HCT116 (cell line): ENCODE data around the gene EIF4E2. TPM values are rescaled to one million over a fixed set of nuclear protein-coding genes. Genes with fewer than 3 reads are reported as not detected.
A peak's percentile ranks its signal among the peaks of the same experiment; 100 is the strongest.

ENCODE experiments used
- ATAC-seq: fragments of 200-7000 bp; cut with Tn5 transposase; 2 replicates; pipeline ENCODE4 v1.9.1; 2020; ENCODE audit warnings: mild to moderate bottlenecking, moderate library complexity
- BruUV-seq: library from RNA; stranded (reverse); fragments of 400-500 nt; replicated peaks from 2 replicates; lab custom pipeline; 2021; lab: Mats Ljungman, UMichigan
- CTCF ChIA-PET: fragments of 300-600 bp; sonication (Branson Sonifier 250); formaldehyde crosslinking; loops from one replicate; lab custom pipeline; 2021; ENCODE audit warnings: antibody characterized with exemption; lab: Charles Lee
- POLR2A ChIA-PET: fragments of 300-600, 350-600 bp; sonication (Branson Sonifier 250); formaldehyde crosslinking; loops from one replicate; lab custom pipeline; 2021; ENCODE audit warnings: antibody characterized with exemption; lab: Charles Lee
- RAD21 ChIA-PET, 2 experiments: fragments of 300-600 bp; sonication (Branson Sonifier 250); formaldehyde crosslinking; loops; one replicate each; lab custom pipeline; 2023; ENCODE audit warnings: low total read pairs in 2 of 2; ENCODE audit not compliant: uncharacterized antibody in 2 of 2, unreplicated experiment in 2 of 2, low non-redundant PET in 1 of 2; lab: Charles Lee
- DNase-seq: peaks from one replicate; pipeline ENCODE4 v3.0.0-alpha.2; 2010; ENCODE audit warnings: low read depth, low spot score
- H2AFZ ChIP-seq: fragments of 200-600 bp; shearing (Covaris generic), sonication (generic); 2 replicates; pipeline ENCODE4 v1.6.1; 2017; ENCODE audit warnings: low read depth, mixed run types, mixed read lengths, antibody characterized with exemption, low read length; ENCODE audit not compliant: poor library complexity, severe bottlenecking
- H3K27ac ChIP-seq: 2 replicates; pipeline ENCODE4 v1.5.1; 2012; ENCODE audit warnings: low read depth, low read length
- H3K27me3 ChIP-seq: fragments of 200-600 bp; sonication (generic); 2 replicates; pipeline ENCODE4 v1.6.1; 2016; ENCODE audit warnings: mixed run types, low read length, mixed read lengths; ENCODE audit not compliant: insufficient read depth
- H3K36me3 ChIP-seq, 2 experiments: fragments of 200-500 bp in 1 of 2; fragments of 200-600 bp in 1 of 2; sonication (Bioruptor generic) in 1 of 2; sonication (generic) in 1 of 2; 2 replicates each; pipeline versions ENCODE4 v1.5.1 to v1.6.1; 2014 to 2016; ENCODE audit warnings: low read length in 2 of 2, inconsistent platforms in 1 of 2, mixed read lengths in 1 of 2, mixed run types in 1 of 2; ENCODE audit not compliant: insufficient read depth in 2 of 2, control insufficient read depth in 1 of 2
- H3K4me1 ChIP-seq, 2 experiments: fragments of 200-600 bp in 1 of 2; sonication (generic) in 1 of 2; 2 replicates each; pipeline versions ENCODE4 v1.5.1 to v1.6.1; 2012 to 2017; ENCODE audit warnings: low read length in 2 of 2, inconsistent platforms in 1 of 2, mild to moderate bottlenecking in 1 of 2, mixed read lengths in 1 of 2, mixed run types in 1 of 2, moderate library complexity in 1 of 2; ENCODE audit not compliant: insufficient read depth in 2 of 2, control insufficient read depth in 1 of 2
- H3K4me2 ChIP-seq: fragments of 200-600 bp; sonication (generic); 2 replicates; pipeline ENCODE4 v1.6.1; 2017; ENCODE audit warnings: mixed run types, low read length, mixed read lengths
- H3K4me3 ChIP-seq, 2 experiments: fragments of 200-600 bp in 1 of 2; sonication (generic) in 1 of 2; replicated peaks in 1 of 2; 2 replicates each; pipeline ENCODE4 v1.5.1; 2011 to 2016; ENCODE audit warnings: low read length in 2 of 2, control low read depth in 1 of 2, low read depth in 1 of 2, mild to moderate bottlenecking in 1 of 2, mixed read lengths in 1 of 2, mixed run types in 1 of 2
- H3K79me2 ChIP-seq: fragments of 200-600 bp; sonication (generic); 2 replicates; pipeline ENCODE4 v1.6.1; 2017; ENCODE audit warnings: mild to moderate bottlenecking, mixed run types, low read length, moderate library complexity, mixed read lengths; ENCODE audit not compliant: insufficient read depth
- H3K9ac ChIP-seq: fragments of 200-600 bp; sonication (generic); 2 replicates; pipeline ENCODE4 v1.6.1; 2016; ENCODE audit warnings: low read length, mixed read lengths
- H3K9me2 ChIP-seq: fragments of 200-600 bp; sonication (generic), shearing (Covaris generic); 2 replicates; pipeline ENCODE4 v1.6.1; 2017; ENCODE audit warnings: mixed run types, mild to moderate bottlenecking, moderate library complexity; ENCODE audit not compliant: insufficient read depth
- H3K9me3 ChIP-seq, 2 experiments: fragments of 200-500 bp in 1 of 2; fragments of 200-600 bp in 1 of 2; sonication (Bioruptor generic) in 1 of 2; sonication (generic) in 1 of 2; 2 replicates each; pipeline ENCODE4 v1.6.1; 2014 to 2017; ENCODE audit warnings: low read length in 2 of 2, mixed read lengths in 2 of 2, inconsistent platforms in 1 of 2, low read depth in 1 of 2, mild to moderate bottlenecking in 1 of 2, mixed run types in 1 of 2, moderate library complexity in 1 of 2; ENCODE audit not compliant: control insufficient read depth in 1 of 2, insufficient read depth in 1 of 2
- H4K20me1 ChIP-seq: fragments of 200-600 bp; sonication (generic), shearing (Covaris generic); 2 replicates; pipeline ENCODE4 v1.6.1; 2017; ENCODE audit warnings: mixed run types, mild to moderate bottlenecking, moderate library complexity; ENCODE audit not compliant: insufficient read depth
- EZH2 ChIP-seq: fragments of 200-600 bp; sonication (generic); IDR thresholded peaks from 2 replicates; pipeline ENCODE4 v1.6.1; 2017; ENCODE audit warnings: antibody characterized with exemption, mixed run types
- EZH2phosphoT487 ChIP-seq: fragments of 200-600 bp; IDR thresholded peaks from 2 replicates; pipeline ENCODE4 v1.6.1; 2018; ENCODE audit warnings: antibody characterized with exemption, borderline replicate concordance
- POLR2AphosphoS5 ChIP-seq: IDR thresholded peaks from 2 replicates; pipeline ENCODE4 v1.6.1; 2011; ENCODE audit warnings: mild to moderate bottlenecking, low read depth, low read length, moderate library complexity
- SRF ChIP-seq: IDR thresholded peaks from 2 replicates; pipeline ENCODE4 v1.6.1; 2012; ENCODE audit warnings: low read depth
- YY1 ChIP-seq: IDR thresholded peaks from 2 replicates; pipeline ENCODE4 v1.6.1; 2011; ENCODE audit warnings: low read length, low read depth, moderate library complexity, mild to moderate bottlenecking; ENCODE audit not compliant: insufficient replicate concordance; ENCODE audit errors: extremely low read depth
- ZFX ChIP-seq: fragments of 450-650 bp; IDR thresholded peaks from 2 replicates; pipeline ENCODE4 v1.6.1; 2017
- ZNF274 ChIP-seq: fragments of 200-500 bp; sonication (Bioruptor generic); IDR thresholded peaks from 2 replicates; pipeline ENCODE4 v1.6.1; 2014; ENCODE audit warnings: mild to moderate bottlenecking, low read depth, low read length, inconsistent platforms
- intact Hi-C: fragments of 100-400 bp; cut with micrococcal nuclease; formaldehyde crosslinking; loops from 2 replicates; pipeline ENCODE4 v1.10.0; 2022
- total RNA-seq: library from RNA; stranded (reverse); gene quantifications from one replicate; pipeline ENCODE4 v1.2.1, GENCODE V29; 2021; ENCODE audit not compliant: unreplicated experiment
- TF ChIP-seq, protein P1 (sequence below): IDR thresholded peaks from 2 replicates; pipeline ENCODE4 v1.6.1; 2012
- TF ChIP-seq, protein P2 (sequence below): IDR thresholded peaks from 2 replicates; pipeline ENCODE4 v1.6.1; 2012
- TF ChIP-seq, protein P3 (sequence below), 3 experiments: fragments of 200-600 bp in 1 of 3; sonication (generic) in 1 of 3; IDR thresholded peaks in 2 of 3; conservative IDR thresholded peaks in 1 of 3; 2 replicates each; pipeline ENCODE4 v1.5.1; 2012 to 2017; ENCODE audit warnings: low read depth in 2 of 3, low read length in 2 of 3, antibody characterized with exemption in 1 of 3, borderline replicate concordance in 1 of 3, control low read depth in 1 of 3, mild to moderate bottlenecking in 1 of 3, mixed read lengths in 1 of 3, mixed run types in 1 of 3, moderate library complexity in 1 of 3; ENCODE audit not compliant: insufficient read depth in 1 of 3
- TF ChIP-seq, protein P4 (sequence below): IDR thresholded peaks from 2 replicates; pipeline ENCODE4 v1.6.1; 2011; ENCODE audit warnings: mild to moderate bottlenecking, low read length, moderate library complexity; ENCODE audit not compliant: insufficient replicate concordance; ENCODE audit errors: extremely low read depth
- TF ChIP-seq, protein P5 (sequence below): IDR thresholded peaks from 2 replicates; pipeline ENCODE4 v1.6.1; 2012; ENCODE audit warnings: low read depth

EIF4E2 gene
- total RNA-seq, 1 experiment from 2014 or later = 58.6 TPM

DNA sequence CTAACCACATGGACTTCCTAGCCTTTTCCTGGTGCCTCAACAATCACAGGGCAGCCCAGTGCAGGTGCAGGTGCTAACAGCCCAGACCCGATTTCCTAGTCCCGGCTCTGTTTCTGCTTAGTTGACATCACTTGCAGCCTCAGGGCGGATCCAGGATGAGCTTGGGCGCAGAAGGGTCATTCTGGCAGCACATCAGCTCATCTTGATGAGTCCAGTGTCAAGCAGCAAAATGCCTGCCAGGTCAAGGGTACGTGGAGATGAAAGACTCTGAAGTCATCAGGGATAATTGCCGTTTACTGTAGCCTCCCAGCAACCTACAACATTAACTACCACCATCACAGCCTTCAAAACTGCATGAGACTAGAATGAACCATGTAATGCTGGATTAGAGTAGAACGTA lies 43.5 kb downstream of the EIF4E2 start:
- Histone ChIP-seq H3K27me3 (no peaks in the 10 kb centered on the region), H4K20me1 (no peaks in the 10 kb centered on the region), H3K9me3 (no peaks in the 10 kb centered on the region), H3K4me1 (peaks cover 22 to 31% of the 10 kb centered on the region in 2 experiments), H3K9ac (no peak overlapping the region), H3K9me2 (no peaks in the 10 kb centered on the region), H3K36me3 (no peaks in the 10 kb centered on the region), H3K4me2 (peak overlapping the region; percentile 80), H2AFZ (no peak overlapping the region), H3K27ac (no peak overlapping the region), H3K79me2 (no peaks in the 10 kb centered on the region), H3K4me3 (no peak overlapping the region)
- ATAC-seq (no peak), DNase-seq (no peak)
- POLR2A ChIA-PET = interaction anchor here (1.7 kb wide), 1 partner anchor 44 kb away, joined by 3 read pairs; the partner anchor contains the start of genes EIF4E2 and TIGD1
- no TSS peak for BruUV-seq
- CTCF ChIA-PET = no interaction called here
- intact Hi-C loops = no loop called here
- RAD21 ChIA-PET = no interaction called here
- TF ChIP-seq ZNF274 (no peak), POLR2AphosphoS5 (no peak), ZFX (no peak), SRF (no peak), EZH2 (no peak), EZH2phosphoT487 (no peak), YY1 (no peak)
- TF ChIP-seq, protein P1, sequence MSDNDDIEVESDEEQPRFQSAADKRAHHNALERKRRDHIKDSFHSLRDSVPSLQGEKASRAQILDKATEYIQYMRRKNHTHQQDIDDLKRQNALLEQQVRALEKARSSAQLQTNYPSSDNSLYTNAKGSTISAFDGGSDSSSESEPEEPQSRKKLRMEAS = no peak
- TF ChIP-seq, protein P2, sequence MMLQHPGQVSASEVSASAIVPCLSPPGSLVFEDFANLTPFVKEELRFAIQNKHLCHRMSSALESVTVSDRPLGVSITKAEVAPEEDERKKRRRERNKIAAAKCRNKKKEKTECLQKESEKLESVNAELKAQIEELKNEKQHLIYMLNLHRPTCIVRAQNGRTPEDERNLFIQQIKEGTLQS = no peak
- TF ChIP-seq, protein P3, sequence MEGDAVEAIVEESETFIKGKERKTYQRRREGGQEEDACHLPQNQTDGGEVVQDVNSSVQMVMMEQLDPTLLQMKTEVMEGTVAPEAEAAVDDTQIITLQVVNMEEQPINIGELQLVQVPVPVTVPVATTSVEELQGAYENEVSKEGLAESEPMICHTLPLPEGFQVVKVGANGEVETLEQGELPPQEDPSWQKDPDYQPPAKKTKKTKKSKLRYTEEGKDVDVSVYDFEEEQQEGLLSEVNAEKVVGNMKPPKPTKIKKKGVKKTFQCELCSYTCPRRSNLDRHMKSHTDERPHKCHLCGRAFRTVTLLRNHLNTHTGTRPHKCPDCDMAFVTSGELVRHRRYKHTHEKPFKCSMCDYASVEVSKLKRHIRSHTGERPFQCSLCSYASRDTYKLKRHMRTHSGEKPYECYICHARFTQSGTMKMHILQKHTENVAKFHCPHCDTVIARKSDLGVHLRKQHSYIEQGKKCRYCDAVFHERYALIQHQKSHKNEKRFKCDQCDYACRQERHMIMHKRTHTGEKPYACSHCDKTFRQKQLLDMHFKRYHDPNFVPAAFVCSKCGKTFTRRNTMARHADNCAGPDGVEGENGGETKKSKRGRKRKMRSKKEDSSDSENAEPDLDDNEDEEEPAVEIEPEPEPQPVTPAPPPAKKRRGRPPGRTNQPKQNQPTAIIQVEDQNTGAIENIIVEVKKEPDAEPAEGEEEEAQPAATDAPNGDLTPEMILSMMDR (IDR thresholded peaks at IDR 0.05 in 2 of 3, conservative IDR thresholded peaks at IDR 0.05 in 1 of 3; ENCODE audit: borderline replicate concordance in 1 of 3, insufficient read depth in 1 of 3, low read depth in 2 of 3, low read length in 2 of 3) = no peak
- TF ChIP-seq, protein P4, sequence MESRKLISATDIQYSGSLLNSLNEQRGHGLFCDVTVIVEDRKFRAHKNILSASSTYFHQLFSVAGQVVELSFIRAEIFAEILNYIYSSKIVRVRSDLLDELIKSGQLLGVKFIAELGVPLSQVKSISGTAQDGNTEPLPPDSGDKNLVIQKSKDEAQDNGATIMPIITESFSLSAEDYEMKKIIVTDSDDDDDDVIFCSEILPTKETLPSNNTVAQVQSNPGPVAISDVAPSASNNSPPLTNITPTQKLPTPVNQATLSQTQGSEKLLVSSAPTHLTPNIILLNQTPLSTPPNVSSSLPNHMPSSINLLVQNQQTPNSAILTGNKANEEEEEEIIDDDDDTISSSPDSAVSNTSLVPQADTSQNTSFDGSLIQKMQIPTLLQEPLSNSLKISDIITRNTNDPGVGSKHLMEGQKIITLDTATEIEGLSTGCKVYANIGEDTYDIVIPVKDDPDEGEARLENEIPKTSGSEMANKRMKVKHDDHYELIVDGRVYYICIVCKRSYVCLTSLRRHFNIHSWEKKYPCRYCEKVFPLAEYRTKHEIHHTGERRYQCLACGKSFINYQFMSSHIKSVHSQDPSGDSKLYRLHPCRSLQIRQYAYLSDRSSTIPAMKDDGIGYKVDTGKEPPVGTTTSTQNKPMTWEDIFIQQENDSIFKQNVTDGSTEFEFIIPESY = no peak
- TF ChIP-seq, protein P5, sequence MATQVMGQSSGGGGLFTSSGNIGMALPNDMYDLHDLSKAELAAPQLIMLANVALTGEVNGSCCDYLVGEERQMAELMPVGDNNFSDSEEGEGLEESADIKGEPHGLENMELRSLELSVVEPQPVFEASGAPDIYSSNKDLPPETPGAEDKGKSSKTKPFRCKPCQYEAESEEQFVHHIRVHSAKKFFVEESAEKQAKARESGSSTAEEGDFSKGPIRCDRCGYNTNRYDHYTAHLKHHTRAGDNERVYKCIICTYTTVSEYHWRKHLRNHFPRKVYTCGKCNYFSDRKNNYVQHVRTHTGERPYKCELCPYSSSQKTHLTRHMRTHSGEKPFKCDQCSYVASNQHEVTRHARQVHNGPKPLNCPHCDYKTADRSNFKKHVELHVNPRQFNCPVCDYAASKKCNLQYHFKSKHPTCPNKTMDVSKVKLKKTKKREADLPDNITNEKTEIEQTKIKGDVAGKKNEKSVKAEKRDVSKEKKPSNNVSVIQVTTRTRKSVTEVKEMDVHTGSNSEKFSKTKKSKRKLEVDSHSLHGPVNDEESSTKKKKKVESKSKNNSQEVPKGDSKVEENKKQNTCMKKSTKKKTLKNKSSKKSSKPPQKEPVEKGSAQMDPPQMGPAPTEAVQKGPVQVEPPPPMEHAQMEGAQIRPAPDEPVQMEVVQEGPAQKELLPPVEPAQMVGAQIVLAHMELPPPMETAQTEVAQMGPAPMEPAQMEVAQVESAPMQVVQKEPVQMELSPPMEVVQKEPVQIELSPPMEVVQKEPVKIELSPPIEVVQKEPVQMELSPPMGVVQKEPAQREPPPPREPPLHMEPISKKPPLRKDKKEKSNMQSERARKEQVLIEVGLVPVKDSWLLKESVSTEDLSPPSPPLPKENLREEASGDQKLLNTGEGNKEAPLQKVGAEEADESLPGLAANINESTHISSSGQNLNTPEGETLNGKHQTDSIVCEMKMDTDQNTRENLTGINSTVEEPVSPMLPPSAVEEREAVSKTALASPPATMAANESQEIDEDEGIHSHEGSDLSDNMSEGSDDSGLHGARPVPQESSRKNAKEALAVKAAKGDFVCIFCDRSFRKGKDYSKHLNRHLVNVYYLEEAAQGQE = no peak
